SIG-M5 (cell line): Measurements from ENCODE around the gene ADCY4.
"Not testable (repeated sequence)": the region's sequence is repeated elsewhere in the genome, so short reads cannot be mapped to it uniquely, and the experiment has no call there.

Source experiments
- DNase-seq: peaks from one replicate; lab custom pipeline; 2025; lab: John Stamatoyannopoulos, UW

Gene ADCY4

DNA sequence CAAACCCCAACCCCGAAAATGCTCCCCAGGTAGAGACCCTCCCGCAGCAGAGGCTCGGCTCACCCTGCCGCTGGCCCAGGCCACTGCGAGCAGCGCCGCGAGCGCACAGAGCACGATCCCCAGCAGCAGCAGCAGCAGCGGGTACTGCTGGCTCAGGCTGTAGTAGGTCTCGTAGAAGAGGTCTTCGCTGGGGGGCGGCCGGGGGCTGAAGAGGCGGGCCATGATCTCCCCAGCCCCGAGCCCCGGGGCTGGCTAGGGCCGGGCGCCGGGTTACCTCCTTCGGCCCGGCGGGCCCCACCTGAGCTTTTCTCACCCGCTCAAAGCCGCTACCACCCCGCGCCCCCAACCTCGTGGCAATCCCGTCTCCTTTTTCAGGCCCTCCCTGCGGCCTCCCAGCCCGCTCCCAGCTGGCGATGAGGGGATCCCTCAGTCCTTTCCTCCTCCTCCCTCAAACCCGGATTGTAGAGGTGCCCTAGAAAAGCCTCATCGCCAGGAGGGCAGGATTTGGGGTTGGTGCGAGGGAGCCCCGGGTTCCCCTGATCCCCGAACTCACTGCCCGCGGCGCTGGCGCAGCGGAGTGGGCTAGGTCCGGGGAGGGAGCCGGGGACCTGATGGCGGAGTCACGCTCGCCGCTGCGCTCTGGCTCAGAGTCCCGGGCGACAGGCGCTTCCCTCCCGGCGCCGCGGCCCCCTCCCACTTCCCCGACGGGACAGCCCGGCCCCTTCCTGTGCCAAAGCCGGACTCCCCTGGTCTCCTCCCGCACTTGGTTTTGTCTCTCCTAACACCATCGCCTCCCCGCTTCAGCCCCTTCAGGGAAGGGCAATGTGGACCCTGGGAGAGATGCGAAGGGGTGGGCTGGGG, at the start of gene ADCY4:
ADCY4 (minus strand) TSS at position 641 of the 861 bp plus-strand sequence; CDS start at position 222, 419 bp downstream.
- no peak for DNase-seq

DNA sequence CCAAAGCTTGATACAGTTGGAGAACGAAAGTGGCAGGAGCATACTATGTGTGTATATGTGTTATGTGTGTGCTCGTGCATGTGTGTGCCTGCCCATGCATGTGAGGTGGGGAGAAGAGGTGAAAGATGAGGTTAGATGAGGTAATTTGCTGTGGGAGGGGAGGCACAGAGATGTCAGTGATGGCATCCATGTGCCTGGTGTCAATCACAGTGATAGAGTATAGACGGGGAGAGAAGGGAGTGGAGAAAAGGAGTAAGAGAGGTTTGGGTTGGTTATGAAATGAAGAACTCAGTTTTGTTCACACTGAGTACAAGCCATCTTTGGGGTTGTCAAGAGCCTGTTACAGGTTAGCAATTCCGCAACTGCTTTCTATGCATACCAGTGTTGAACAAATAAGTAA, 49.3 kb upstream of the ADCY4 start:
- DNase-seq = no peak

DNA sequence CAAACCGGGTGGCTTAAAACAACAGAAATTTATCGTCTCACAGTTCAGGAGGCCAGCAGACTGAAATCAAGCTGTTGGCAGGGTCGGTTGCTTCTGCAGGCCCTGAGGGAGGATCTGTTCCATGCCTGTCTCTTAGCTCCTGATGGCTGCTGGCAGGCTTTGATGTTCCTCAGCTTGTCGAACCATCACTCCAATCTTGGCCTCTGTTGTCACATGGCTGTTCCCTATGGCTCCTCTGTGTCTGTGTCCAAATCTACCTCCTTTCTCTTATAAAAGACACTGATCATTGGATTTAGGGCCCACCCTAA, 47.1 kb upstream of the ADCY4 start:
- DNase-seq = no peak

DNA sequence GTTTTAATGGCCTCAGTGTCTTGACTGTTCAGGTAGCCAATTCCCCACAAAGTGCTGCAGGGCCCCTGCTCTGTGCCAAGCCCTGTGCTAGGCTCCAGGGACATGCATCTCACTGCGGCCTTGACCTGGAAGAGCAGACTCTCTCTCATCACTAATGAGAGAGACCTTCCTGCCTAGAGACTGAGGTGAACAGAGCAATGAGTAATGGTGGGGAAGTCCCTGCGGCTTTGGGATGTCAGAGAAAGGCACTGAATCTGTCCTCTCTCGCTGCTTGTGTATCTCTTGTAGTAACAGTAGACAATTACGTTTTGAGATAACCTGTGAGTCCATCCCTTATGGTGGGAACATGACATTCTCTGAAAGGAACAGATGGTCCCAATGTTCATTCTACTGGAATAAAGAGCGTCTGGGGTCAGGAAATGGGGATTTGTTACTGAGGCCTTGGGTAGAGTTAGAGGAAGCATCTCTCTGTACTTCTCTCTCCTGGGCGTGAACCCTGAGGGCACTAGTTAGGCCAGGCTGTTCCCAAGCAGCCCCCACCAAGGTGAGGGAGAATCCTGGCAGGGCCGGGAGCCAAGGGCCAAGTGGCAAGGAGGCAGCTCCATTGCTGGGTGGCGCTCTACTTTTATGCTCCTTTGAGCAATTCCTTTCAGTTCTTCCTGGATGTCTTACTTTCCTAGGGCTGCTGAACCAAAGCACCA, 46.6 kb upstream of the ADCY4 start:
- DNase-seq = no peak

DNA sequence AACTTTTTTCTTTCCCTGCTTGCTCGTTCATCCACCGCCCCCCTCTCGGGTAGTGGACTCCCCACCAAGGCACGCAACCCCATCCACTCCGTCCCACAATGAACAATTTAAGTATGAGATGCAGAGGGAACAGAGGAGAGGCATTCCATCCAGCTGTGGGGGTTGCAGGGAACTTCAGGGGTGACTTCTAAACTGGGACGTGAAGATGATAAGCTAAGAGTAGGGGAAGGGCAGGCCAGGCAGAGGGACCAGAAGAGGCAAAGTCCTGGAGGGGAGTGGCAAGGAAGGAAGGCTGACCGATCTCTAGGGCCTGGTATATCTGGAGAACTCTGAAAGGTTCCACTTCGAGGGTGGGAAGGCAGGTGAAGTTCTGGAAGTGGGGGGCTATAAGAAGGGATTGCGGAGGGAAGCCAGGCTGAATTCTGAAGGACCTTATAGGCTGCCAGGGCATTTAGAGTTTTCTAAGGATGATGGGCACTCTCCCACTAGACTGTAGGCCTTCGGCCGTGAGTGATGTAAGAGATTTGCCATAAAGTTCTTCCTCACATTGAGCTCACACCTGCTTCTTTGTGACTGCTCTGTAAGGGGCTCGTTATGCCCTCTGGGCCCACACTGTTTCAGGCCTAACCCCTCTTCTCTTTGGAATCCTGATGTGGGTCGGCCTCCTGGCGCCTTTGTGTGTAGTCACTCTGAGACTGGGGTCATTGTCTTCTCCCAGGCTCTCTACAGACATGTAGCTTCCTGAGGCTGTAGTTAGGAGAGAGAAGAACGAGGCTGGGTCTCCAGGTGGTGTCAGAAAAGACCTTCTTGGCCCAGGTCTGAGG, 45.2 kb upstream of the ADCY4 start:
- DNase-seq = no peak

DNA sequence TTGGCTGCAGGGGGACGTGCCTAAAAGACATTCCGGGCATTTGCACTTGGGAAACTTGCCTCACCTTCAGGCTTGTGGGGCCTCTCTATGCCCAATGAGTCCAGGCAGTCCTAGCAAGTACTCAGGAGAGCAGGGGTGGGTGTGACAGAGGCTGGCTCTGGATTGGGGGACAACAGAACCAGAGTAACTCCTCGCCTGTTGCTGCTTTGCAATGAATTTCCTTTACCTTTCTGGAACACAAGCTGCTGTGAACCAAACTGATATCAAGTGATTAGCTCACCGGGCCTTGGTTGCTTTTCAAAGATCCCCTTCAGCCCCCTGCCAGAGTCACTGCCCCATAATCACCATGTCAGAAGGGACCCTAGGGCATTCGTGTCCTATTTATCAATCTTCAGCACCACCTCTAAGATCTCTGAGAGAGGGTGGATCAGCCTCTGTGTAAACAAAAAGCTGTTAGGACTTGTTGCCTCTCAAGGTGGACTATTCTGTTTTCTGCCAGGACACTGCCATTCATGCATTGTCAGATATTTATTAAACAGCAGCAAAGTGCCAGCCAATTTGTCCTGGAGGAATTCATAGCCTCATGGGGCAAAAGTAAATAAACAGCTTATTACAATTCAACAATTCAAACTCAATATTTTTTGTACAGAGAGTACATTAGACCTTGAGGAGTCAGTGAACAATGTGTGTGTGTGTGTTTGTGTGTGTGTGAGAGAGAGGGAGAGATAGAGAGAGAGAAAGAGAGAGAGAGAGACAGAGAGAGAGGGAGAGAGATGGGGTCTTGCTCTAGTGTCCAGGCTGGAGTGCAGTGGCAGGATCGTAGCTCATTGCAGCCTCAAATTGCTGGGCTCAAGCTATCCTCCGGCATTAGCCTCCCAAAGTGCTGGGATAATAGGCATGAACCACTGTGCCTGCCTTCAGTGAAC, 44.4 kb upstream of the ADCY4 start:
- no peak for DNase-seq

DNA sequence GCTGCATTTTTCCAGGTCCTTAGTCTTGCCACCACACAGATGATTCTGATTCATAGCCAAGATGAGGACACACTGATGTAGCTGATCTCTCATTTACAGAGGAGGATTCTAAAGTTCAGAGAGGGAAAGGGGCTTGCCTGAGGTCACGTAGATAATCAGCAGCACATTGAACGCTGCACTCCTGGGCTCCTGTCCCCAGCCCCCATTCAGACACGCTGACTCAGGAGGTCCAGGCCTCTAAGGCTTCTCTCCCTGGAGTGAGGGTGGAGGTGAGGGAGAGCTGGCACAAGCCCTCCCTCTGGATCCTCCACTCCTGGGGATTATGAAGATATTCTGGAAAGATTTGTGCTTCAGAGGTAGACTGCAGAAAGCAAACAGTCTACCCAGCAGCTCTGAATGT, 43.5 kb upstream of the ADCY4 start:
- DNase-seq = no peak

DNA sequence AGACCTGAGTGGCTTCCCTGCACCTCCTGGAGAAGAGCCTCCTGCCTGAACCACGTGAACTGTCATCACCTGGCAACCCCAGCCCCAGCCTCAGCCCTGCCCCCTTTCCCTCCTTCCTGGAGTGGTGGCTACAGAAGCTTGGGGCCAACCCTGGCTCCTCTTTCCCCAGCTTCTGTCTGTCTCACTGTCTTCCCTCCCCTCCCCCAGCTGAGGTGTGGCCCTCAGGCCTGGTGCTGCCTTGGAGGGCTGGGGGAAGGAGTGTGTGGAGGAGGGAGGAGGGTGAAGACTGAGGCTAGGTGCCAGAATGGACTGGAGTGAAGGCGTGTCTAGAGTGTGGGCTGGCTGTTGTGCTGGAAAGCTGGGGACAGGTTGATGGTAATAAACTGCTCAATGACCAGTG, 42.8 kb upstream of the ADCY4 start:
- no peak for DNase-seq

DNA sequence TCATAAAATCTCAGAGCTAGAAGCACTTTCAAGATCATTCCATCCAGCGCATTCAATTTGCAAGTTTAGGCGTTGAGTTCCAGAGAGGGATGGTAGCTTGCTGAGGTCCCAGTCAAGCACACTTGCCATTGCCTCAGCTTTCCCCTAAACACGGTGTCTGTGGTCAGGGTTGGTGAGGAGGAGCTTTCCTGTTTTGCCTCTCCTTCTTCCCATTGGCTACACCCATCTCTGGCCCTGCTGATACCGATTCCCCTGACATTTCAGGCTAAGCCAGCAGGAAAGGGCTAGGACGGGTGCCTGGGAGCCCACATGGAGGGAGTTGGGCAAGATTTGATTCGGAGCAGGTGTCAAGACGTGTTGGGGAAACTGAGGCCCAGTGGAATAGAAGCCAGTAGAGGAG, 42.3 kb upstream of the ADCY4 start:
- DNase-seq = no peak

DNA sequence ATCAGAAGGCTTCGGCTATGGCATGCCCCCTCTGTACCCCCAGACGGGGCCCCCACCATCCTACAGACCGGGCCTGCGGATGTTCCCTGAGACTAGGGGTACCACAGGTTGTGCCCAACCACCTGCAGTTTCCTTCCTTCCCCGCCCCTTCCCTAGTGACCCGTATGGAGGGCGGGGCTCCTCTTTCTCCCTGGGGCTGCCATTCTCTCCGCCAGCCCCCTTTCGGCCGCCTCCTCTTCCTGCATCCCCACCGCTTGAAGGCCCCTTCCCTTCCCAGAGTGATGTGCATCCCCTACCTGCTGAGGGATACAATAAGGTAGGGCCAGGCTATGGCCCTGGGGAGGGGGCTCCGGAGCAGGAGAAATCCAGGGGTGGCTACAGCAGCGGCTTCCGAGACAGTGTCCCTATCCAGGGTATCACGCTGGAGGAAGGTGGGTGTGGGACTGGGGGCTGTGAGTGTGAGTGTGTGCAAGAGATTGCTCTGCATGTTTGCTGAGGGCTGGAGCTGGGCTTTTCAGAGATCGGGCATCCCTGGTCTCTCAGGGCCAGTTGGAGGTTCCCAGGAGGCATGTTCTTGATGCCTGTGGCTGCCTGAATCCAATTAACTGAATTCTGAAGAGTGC, 41.7 kb upstream of the ADCY4 start:
- DNase-seq = no peak

DNA sequence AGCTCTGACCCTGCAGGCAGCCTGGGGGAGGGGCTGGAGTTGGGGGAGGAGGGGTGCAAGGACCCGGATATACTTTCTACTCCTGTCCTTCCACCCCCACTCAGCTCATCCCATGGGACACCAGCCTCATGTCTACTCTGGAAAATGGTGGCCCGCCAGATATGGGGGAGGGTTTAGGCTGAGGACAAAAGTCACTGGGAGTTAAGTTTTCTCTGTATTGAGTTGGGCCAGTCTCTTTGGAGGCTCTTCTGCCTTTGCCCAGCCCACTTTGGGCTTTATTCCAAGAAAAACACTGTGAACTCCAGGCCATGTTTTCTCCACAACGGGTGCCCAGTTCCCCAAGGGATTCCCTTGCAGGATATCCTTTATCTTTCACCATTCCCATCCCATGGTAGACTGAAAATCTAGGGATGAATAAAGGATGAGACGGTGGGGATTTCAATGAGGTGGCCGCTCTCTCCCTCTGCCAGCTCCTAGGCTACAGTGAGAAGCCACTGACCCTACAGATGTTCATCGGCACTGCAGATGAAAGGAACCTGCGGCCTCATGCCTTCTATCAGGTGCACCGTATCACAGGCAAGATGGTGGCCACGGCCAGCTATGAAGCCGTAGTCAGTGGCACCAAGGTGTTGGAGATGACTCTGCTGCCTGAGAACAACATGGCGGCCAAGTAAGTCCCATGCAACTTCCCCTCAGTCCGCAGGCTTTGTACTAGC, 38.0 kb upstream of the ADCY4 start:
- no peak for DNase-seq

DNA sequence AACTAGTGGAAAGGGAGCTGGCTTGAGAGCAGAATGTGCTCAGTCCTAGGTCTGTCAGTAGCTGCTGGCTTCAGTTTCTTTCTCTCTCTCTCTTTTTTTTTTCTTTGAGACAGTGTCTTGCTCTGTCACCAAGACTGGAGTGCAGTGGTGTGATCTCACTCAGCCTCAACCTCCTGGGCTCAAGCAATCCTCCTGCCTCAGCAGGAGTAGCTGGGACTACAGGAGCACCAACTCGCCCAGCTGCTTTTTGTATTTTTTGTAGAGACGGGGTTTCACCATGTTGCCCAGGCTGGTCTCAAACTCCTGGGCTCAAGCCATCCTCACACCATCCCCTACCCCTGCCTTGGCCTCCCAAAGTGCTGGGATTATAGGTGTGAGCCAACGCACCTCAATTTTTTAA, 36.7 kb upstream of the ADCY4 start:
- not testable (repeated sequence) for DNase-seq

DNA sequence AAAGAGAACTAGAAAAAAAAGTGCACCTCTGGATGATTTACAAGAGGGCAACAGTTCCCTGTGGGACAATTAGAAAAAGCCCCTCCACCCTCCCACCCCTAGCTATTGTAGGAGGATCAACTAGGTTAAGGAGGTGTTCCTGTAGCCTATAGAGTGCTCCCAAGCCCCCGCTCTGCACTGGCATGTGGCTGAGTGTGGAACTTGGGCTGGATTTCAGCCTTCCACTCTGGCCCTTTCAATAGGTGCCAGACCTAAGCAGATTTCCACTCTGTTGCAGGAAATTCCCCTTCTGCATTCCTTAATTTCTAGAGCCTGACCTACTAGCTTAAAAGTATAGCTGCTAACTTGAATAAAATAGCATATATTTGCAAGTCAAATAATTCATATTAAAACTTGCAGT, 35.9 kb upstream of the ADCY4 start:
- DNase-seq = no peak

DNA sequence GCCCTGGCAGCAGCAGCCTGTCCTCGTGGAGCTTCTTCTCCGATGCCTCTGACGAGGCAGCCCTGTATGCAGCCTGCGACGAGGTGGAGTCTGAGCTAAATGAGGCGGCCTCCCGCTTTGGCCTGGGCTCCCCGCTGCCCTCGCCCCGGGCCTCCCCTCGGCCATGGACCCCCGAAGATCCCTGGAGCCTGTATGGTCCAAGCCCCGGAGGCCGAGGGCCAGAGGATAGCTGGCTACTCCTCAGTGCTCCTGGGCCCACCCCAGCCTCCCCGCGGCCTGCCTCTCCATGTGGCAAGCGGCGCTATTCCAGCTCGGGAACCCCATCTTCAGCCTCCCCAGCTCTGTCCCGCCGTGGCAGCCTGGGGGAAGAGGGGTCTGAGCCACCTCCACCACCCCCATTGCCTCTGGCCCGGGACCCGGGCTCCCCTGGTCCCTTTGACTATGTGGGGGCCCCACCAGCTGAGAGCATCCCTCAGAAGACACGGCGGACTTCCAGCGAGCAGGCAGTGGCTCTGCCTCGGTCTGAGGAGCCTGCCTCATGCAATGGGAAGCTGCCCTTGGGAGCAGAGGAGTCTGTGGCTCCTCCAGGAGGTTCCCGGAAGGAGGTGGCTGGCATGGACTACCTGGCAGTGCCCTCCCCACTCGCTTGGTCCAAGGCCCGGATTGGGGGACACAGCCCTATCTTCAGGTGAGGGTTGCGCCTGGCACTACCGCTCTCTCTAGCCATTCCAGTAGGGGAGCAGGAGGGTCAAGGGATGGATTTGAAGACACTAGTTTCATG, 35.2 kb upstream of the ADCY4 start:
- DNase-seq = no peak

DNA sequence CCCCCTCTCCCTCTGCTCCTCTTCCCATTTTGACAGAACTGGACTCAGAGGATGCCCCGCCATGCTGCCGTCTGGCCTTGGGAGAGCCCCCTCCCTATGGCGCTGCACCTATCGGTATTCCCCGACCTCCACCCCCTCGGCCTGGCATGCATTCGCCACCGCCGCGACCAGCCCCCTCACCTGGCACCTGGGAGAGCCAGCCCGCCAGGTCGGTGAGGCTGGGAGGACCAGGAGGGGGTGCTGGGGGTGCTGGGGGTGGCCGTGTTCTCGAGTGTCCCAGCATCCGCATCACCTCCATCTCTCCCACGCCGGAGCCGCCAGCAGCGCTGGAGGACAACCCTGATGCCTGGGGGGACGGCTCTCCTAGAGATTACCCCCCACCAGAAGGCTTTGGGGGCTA, 34.6 kb upstream of the ADCY4 start:
- DNase-seq = no peak

DNA sequence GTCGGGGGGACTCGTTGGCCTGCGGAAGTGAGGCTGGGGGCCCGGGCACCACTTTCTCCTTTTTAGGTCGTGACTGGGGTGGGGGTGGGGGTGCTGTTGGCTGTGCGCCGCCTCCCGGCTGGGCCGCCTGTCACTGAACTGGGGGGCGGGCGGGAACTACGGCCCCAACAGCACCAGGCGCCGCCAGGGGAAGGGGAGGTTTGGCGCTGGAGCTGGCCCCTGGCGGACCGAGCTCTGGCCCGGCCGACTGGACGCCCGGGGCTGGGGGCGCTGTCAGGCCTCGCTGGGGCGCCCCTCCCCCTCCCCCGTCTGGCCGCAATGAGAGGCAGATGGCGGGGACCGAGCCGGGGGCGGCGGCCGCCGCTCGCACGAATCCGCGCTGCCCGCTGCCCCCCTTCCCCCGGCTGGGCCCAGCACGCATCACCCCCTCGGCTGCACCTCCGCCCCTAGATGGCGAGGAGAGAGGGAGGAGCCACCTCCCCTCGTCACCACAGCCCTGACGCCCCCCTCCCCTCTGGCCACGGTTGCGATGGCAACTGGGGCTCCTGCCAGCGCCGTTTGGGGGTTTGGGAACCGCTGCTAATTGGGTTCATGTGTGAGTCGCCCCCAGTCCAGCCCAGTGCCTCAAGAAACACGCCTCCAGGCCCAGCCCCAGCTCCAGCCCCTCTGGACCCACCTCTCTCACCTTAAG, 33.8 kb upstream of the ADCY4 start:
- DNase-seq = no peak

DNA sequence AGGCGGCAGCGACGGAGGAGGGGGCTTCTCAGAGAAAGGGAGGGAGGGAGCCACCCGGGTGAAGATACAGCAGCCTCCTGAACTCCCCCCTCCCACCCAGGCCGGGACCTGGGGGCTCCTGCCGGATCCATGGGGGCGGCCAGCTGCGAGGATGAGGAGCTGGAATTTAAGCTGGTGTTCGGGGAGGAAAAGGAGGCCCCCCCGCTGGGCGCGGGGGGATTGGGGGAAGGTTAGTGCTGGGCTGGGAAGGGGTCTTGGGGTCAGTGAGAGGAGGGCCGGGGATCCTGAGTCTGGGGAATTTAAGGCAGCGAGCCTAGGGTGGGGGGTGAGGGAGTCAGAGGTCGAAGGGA, 33.3 kb upstream of the ADCY4 start:
- no peak for DNase-seq

DNA sequence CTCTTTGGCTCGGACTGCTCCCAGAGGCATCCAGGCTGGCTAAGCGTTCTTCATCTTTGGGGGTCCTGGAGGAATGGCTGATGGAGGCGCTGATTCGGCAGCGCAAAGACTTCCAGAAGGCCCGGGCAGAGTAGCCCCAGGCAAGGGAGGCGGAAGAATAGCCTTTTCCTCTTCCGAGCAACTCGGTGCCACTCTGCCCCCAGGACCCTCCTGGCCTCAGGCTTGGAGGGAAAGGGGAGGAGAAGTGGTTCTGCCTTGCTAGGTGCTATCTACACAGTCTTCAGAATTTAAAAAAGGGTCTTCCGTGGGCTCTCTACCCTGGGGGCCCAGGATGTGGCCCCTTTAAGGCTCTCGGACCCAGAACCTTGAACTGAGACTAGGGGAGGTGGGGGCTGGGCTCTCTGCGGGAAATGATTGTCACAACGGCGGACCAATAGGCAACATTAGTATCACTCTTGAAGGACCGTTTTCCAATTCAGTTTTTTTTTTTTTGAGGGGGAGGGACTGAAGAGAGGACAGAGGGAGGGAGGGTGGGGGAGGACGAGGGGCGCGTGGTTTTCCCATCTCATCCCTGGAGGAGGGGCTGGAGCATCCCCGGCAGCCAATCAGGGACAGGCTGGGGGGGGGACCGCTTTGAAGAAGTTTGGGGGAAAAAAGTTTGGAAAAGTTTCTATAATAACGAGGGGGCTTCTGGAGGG, 32.8 kb upstream of the ADCY4 start, which contains the start of gene NFATC4:
NFATC4 (plus strand) TSS at position 671 of the 698 bp plus-strand sequence. CDS start 157 bp downstream, outside the sequence.
- DNase-seq = no peak
